Measurements from ENCODE around the gene APEH.
A peak's percentile ranks its signal among the peaks of the same experiment; 100 is the strongest.

The APEH gene

GRCh38 chr3:49681232-49681522 lies 7.0 kb downstream of the APEH start:
- TF ChIP-seq CEBPB (IDR thresholded peaks at IDR 0.05) (no peak), RAD21 (IDR thresholded peaks at IDR 0.05; ENCODE audit: low read depth) (no peak), REST (IDR thresholded peaks at IDR 0.05; ENCODE audit: low read depth) (no peak), ZBTB7A (IDR thresholded peaks at IDR 0.05; ENCODE audit: low read depth) (no peak), EGR1 (IDR thresholded peaks at IDR 0.05) (no peak), TEAD4 (IDR thresholded peaks at IDR 0.05) (no peak), TAF1 (IDR thresholded peaks at IDR 0.05; ENCODE audit: low read depth) (no peak)
- TF ChIP-seq, protein P1, sequence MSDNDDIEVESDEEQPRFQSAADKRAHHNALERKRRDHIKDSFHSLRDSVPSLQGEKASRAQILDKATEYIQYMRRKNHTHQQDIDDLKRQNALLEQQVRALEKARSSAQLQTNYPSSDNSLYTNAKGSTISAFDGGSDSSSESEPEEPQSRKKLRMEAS (IDR thresholded peaks at IDR 0.05): no peak

- TF ChIP-seq NFIC (IDR thresholded peaks at IDR 0.05): no peak
- TF ChIP-seq EP300 (IDR thresholded peaks at IDR 0.05; ENCODE audit: borderline replicate concordance): no peak
- no peak for TF ChIP-seq REST (IDR thresholded peaks at IDR 0.05; ENCODE audit: low read depth)
- TF ChIP-seq YY1 (IDR thresholded peaks at IDR 0.05; ENCODE audit: low read depth): no peak
- TF ChIP-seq FOXM1 (IDR thresholded peaks at IDR 0.05; ENCODE audit: borderline replicate concordance, low read depth): no peak
Measured at GRCh38 chr3:49681543-49681942, 7.4 kb downstream of the APEH start.

- TF ChIP-seq EGR1 (IDR thresholded peaks at IDR 0.05) (peak; percentile 63; the same call in 1 of the 2 replicates), NFIC (IDR thresholded peaks at IDR 0.05) (no peak), YY1 (IDR thresholded peaks at IDR 0.05; ENCODE audit: low read depth) (no peak), TCF12 (IDR thresholded peaks at IDR 0.05; ENCODE audit: low read depth) (no peak), TEAD4 (IDR thresholded peaks at IDR 0.05) (peak; percentile 74)
Measured at GRCh38 chr3:49683162-49683561, 9.0 kb downstream of the APEH start.

- peak; percentile 71; the same call in 1 of the 2 replicates for TF ChIP-seq EGR1 (IDR thresholded peaks at IDR 0.05)
Measured at GRCh38 chr3:49686769-49687423, 12.7 kb downstream of the APEH start.

- TF ChIP-seq YY1 (IDR thresholded peaks at IDR 0.05; ENCODE audit: low read depth) (no peak; the same call in 1 of the 2 replicates), CEBPB (IDR thresholded peaks at IDR 0.05) (no peak), FOXM1 (IDR thresholded peaks at IDR 0.05; ENCODE audit: borderline replicate concordance, low read depth) (0 out of 2 replicates have a peak, but pooled peaks have one; percentile 20), TEAD4 (IDR thresholded peaks at IDR 0.05) (no peak; the same call in 1 of the 2 replicates), REST (IDR thresholded peaks at IDR 0.05; ENCODE audit: low read depth) (0 out of 2 replicates have a peak, but pooled peaks have one; percentile 4), EGR1 (IDR thresholded peaks at IDR 0.05) (no peak), CREB1 (IDR thresholded peaks at IDR 0.05; ENCODE audit: low read depth) (no peak), EP300 (IDR thresholded peaks at IDR 0.05; ENCODE audit: borderline replicate concordance) (0 out of 2 replicates have a peak, but pooled peaks have one; percentile 11), TAF1 (IDR thresholded peaks at IDR 0.05; ENCODE audit: low read depth) (peak; percentile 72), TCF12 (IDR thresholded peaks at IDR 0.05; ENCODE audit: low read depth) (no peak), RAD21 (IDR thresholded peaks at IDR 0.05; ENCODE audit: low read depth) (no peak), NFIC (IDR thresholded peaks at IDR 0.05) (peak; percentile 46; the same call in 1 of the 2 replicates), ZBTB7A (IDR thresholded peaks at IDR 0.05; ENCODE audit: low read depth) (0 out of 2 replicates have a peak, but pooled peaks have one; percentile 20)
- TF ChIP-seq, protein P2, sequence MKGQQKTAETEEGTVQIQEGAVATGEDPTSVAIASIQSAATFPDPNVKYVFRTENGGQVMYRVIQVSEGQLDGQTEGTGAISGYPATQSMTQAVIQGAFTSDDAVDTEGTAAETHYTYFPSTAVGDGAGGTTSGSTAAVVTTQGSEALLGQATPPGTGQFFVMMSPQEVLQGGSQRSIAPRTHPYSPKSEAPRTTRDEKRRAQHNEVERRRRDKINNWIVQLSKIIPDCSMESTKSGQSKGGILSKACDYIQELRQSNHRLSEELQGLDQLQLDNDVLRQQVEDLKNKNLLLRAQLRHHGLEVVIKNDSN (IDR thresholded peaks at IDR 0.05): no peak
- TF ChIP-seq, protein P1 (IDR thresholded peaks at IDR 0.05): peak; percentile 68
Measured at GRCh38 chr3:49689046-49689907, 15.1 kb downstream of the APEH start, which contains the start of the genes MST1 and RNF123. Gene MST1, minus strand, starts transcription at chr3:49689474. Its CDS starts 783 bp downstream, at chr3:49688691. Gene RNF123, plus strand, starts transcription at chr3:49689557. Its CDS starts 1,609 bp downstream, at chr3:49691166.
